HG02610 (cell line): ENCODE results near the gene MAGEF1.

Source experiments
- ATAC-seq: cut with Tn5 transposase; IDR thresholded peaks from one replicate; pipeline ENCODE4 v1.9.1; 2021; ENCODE audit warnings: mild to moderate bottlenecking, moderate library complexity; ENCODE audit not compliant: unreplicated experiment

The MAGEF1 gene

GRCh38 chr3:184691397-184692231 is 20.2 kb downstream of the MAGEF1 start:
- no peak for ATAC-seq

- no peak for ATAC-seq
Measured at GRCh38 chr3:184690192-184690883, 21.5 kb downstream of the MAGEF1 start.

GRCh38 chr3:184688882-184689271 is 23.0 kb downstream of the MAGEF1 start:
- ATAC-seq = no peak

- ATAC-seq = no peak
Measured at GRCh38 chr3:184688251-184688881, 23.5 kb downstream of the MAGEF1 start.

GRCh38 chr3:184687363-184688015 is 24.4 kb downstream of the MAGEF1 start:
- no peak for ATAC-seq

GRCh38 chr3:184685646-184686045 is 26.2 kb downstream of the MAGEF1 start:
- ATAC-seq = no peak

- no peak for ATAC-seq
Measured at GRCh38 chr3:184685055-184685454, 26.8 kb downstream of the MAGEF1 start.

- no peak for ATAC-seq
Measured at GRCh38 chr3:184683900-184684560, 27.8 kb downstream of the MAGEF1 start.

- ATAC-seq = no peak
Measured at GRCh38 chr3:184683234-184683633, 28.6 kb downstream of the MAGEF1 start.

- no peak for ATAC-seq
Measured at GRCh38 chr3:184682671-184683070, 29.2 kb downstream of the MAGEF1 start.

GRCh38 chr3:184680385-184681345 is 31.2 kb downstream of the MAGEF1 start:
- ATAC-seq = no peak

- ATAC-seq = no peak
Measured at GRCh38 chr3:184679056-184679816, 32.6 kb downstream of the MAGEF1 start.

GRCh38 chr3:184678317-184679055 is 33.4 kb downstream of the MAGEF1 start:
- ATAC-seq = no peak

- ATAC-seq = no peak
Measured at GRCh38 chr3:184677344-184678316, 34.2 kb downstream of the MAGEF1 start.

- no peak for ATAC-seq
Measured at GRCh38 chr3:184676927-184677326, 34.9 kb downstream of the MAGEF1 start.

GRCh38 chr3:184674626-184675025 is 37.2 kb downstream of the MAGEF1 start:
- ATAC-seq = no peak
